ENCODE measurements around the gene C4orf50.
"Not testable (repeated sequence)": the region's sequence is repeated elsewhere in the genome, so short reads cannot be mapped to it uniquely, and the experiment has no call there.

C4orf50 gene

DNA sequence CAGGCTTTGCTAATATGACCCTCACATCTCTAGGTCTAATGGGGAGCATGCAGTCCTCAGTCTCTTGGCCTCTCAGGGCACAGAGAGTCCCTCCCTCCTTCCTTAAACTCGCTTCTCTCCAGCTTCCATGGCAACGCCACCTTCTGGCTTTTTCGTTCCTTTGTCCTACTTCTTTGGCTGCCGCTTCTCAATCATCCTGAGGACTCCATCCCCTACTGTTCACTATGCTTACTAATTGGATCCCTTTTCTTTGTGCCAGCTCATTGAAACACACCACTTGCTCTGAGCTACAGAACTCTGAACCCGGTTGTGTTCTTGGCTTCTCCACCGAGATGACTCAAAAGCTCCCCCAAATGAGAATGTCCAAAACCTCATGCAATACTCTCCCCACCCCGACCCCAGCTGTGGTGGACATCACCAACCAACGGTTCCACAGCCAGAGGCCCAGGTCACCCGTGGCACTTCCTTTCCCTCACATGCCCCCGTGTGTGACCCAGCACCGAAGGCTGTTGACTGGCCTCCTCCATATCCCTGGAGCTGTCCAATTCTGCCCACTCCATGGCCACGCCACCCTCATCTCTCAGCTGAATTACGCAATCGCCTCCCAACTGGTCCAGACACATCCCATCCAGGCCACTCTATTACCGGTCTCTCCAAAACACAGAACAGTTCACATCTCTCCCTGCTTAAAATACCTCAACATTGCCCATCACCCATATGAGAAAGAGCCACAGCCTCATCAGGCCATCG is 160.0 kb downstream of the C4orf50 start:
- DNase-seq (ENCODE audit: low read depth in 2 of 2) = no peak

DNA sequence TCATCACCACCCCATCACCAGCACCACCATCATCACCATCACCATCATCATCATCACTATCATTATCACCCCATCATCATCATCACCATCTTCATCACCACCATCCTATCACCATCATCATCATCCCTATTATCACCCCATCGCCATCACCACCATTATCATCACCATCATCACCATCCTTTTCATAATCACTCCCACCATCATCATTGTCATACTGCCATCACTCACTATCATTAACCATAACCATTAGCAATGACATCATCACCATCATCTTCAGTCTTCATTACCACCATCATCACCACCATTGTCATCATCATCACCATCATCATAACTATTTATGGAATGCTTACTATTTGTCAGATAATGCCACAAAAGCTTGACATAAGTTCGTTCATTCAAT is 161.0 kb downstream of the C4orf50 start:
- DNase-seq (ENCODE audit: low read depth in 2 of 2) = no peak

DNA sequence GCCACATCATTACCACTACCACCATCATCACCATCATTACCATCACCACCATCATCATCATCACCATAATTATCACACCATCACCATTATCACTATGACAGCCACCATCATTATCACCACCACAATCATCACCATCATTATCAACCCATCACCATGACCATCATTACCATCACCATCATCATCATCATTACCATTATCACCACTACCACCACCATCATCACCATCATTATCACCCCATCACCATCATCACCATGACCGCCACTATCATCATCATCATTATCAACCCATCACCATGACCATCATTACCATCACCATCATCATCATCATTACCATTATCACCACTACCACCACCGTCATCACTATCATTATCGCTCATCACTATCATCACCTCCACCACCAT is 161.9 kb downstream of the C4orf50 start:
- not testable (repeated sequence) for DNase-seq (ENCODE audit: low read depth in 2 of 2)

DNA sequence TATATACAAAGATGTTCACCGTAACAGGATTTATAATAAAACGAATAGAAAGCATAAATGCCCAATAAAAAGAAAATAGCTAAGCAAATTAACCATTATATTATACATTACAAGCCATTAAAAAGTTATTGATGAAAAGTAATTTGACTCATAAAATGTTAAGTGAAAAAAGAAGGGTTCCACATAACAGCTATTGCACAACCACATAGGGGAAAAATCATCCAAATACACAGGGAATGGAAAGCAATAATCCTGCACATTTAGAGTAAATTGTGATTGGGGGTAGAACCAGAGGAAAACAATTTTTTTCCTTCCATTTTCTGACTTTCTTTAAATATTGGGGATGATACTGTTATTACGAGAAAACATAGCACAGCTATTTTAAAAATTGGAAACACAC is 163.3 kb downstream of the C4orf50 start:
- DNase-seq (ENCODE audit: low read depth in 2 of 2) = no peak

DNA sequence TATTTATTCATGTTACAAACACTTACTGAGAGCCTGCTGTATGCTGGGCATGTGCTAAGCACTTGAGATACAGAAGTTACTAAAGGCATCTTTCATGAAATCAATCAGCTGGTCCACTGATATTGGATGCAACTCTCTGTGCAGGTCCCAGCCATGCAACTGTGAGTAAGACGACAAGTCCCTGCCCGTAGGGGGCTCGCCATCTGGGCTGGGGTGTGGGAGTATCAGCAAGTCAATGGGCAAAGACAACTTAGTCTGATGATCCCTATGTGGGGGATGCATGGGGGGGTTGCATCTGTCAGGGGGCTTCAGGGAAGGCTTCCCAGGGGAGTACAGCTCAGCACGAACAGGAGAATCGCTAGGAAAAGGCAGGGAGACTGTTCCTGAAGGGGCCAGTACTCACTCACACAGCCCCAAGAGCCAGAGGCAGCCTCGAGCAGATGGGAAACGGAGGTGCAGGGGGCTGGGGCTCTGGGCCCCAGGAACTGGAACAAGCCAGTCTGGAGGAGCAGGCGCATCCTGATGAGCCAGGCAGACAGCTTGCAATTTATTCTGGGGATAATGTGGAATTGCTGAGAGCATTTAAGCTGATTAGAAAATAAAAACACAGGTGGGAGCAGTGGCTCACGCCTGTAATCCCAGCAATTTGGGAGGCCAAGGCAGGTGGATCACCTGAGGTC is 165.6 kb downstream of the C4orf50 start:
- no peak for DNase-seq (ENCODE audit: low read depth in 2 of 2)

DNA sequence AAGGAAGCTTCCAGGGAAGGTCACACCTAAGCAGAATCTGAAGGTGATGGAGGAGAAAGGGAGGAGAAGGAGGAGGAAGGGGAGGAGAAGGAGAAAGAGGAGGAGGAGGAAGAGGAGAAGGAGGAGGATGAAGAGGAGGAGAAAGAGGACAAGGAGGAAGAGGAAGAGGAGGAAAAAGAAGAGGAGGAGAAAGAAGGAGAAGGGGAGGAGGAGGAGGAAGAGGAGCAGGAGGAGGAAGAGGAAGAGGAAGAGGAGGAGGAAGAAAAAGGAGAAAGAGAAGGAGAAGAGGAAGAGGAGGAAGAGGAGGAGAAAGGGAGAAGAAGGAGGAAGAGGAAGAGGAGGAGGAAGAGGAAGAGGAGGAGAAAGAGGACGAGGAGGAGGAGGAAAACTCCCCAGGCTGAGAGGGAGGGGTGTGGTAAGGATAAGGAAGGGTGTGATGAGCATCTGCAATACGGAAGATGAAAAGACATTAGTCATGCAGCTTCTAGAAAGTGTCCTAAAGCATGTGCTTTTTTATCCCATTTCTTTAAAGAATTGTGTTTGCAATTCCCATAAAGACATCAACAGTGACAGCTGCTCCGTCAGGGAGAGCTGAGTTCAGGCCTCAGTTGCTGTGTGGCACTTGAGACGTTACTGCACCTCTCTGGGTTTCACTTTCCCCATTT is 166.5 kb downstream of the C4orf50 start:
- no peak for DNase-seq (ENCODE audit: low read depth in 2 of 2)

Measured in stimulated activated CD4-positive, alpha-beta T cell treated with anti-CD3 and anti-CD28 coated beads, Interleukin-12 subunit alpha, Interleukin-12 subunit beta, amount 100 ng/mL, for 24 hours (primary cell).